H9 (cell line): Measurements from ENCODE around the gene AMDHD2. TPM values are rescaled to one million over a fixed set of nuclear protein-coding genes. Genes with fewer than 3 reads are reported as not detected.
A peak's percentile ranks its signal among the peaks of the same experiment; 100 is the strongest.

Experiments
- DNase-seq: peaks from one replicate; pipeline ENCODE4 v3.0.0-alpha.2; 2017
- H2AFZ ChIP-seq: one replicate; pipeline ENCODE4 v1.6.1; 2013; ENCODE audit warnings: mild to moderate bottlenecking, low read length, control low read depth, moderate library complexity
- H2AK5ac ChIP-seq: 2 replicates; pipeline ENCODE4 v1.6.1; 2013; ENCODE audit warnings: low read length, control low read depth, mixed read lengths; ENCODE audit not compliant: insufficient read length
- H2BK120ac ChIP-seq: one replicate; pipeline ENCODE4 v1.6.1; 2013; ENCODE audit warnings: low read depth, mild to moderate bottlenecking, low read length, control low read depth, inconsistent platforms; ENCODE audit not compliant: poor library complexity, severe bottlenecking
- H2BK12ac ChIP-seq: 2 replicates; pipeline ENCODE4 v1.6.1; 2013; ENCODE audit warnings: low read length, control low read depth, mixed read lengths, low read depth; ENCODE audit not compliant: insufficient read length
- H2BK15ac ChIP-seq: 2 replicates; pipeline ENCODE4 v1.6.1; 2013; ENCODE audit warnings: low read depth, low read length, control low read depth
- H2BK20ac ChIP-seq: one replicate; pipeline ENCODE4 v1.6.1; 2013; ENCODE audit warnings: low read depth, mild to moderate bottlenecking, low read length, control low read depth, inconsistent platforms; ENCODE audit not compliant: poor library complexity, severe bottlenecking
- H2BK5ac ChIP-seq: 2 replicates; pipeline ENCODE4 v1.6.1; 2013; ENCODE audit warnings: low read length, control low read depth, mixed read lengths; ENCODE audit not compliant: insufficient read length
- H3K14ac ChIP-seq: 2 replicates; pipeline ENCODE4 v1.6.1; 2013; ENCODE audit warnings: low read length, control low read depth; ENCODE audit not compliant: insufficient read depth
- H3K18ac ChIP-seq: 2 replicates; pipeline ENCODE4 v1.6.1; 2013; ENCODE audit warnings: low read depth, mild to moderate bottlenecking, mixed read lengths, low read length, control low read depth; ENCODE audit not compliant: insufficient read length
- H3K23ac ChIP-seq: 2 replicates; pipeline ENCODE4 v1.6.1; 2013; ENCODE audit warnings: low read length, control low read depth, mixed read lengths, low read depth; ENCODE audit not compliant: insufficient read length
- H3K23me2 ChIP-seq: 2 replicates; pipeline ENCODE4 v1.6.1; 2013; ENCODE audit warnings: low read depth, mild to moderate bottlenecking, mixed read lengths, low read length, control low read depth; ENCODE audit not compliant: insufficient read length, poor library complexity, severe bottlenecking
- H3K27ac ChIP-seq: 2 replicates; pipeline ENCODE4 v1.5.1; 2013; ENCODE audit warnings: low read length, control low read depth, mixed read lengths, low read depth; ENCODE audit not compliant: insufficient read length
- H3K27me3 ChIP-seq: 2 replicates; pipeline ENCODE4 v1.6.1; 2013; ENCODE audit warnings: low read length, control low read depth, inconsistent platforms; ENCODE audit not compliant: insufficient read depth
- H3K4ac ChIP-seq: 2 replicates; pipeline ENCODE4 v1.6.1; 2013; ENCODE audit warnings: low read depth, mild to moderate bottlenecking, control low read depth, inconsistent platforms, low read length, moderate library complexity
- H3K4me1 ChIP-seq: 2 replicates; pipeline ENCODE4 v1.6.1; 2013; ENCODE audit warnings: low read length, control low read depth, inconsistent platforms; ENCODE audit not compliant: insufficient read depth
- H3K4me2 ChIP-seq: 2 replicates; pipeline ENCODE4 v1.6.1; 2013; ENCODE audit warnings: low read length, control low read depth, mixed read lengths; ENCODE audit not compliant: insufficient read length, insufficient read depth
- H3K56ac ChIP-seq: 2 replicates; pipeline ENCODE4 v1.6.1; 2013; ENCODE audit warnings: low read depth, mild to moderate bottlenecking, mixed read lengths, low read length, control low read depth; ENCODE audit not compliant: insufficient read length
- H3K79me1 ChIP-seq: 2 replicates; pipeline ENCODE4 v1.6.1; 2013; ENCODE audit warnings: low read depth, mild to moderate bottlenecking, moderate library complexity, low read length, control low read depth, inconsistent platforms; ENCODE audit not compliant: insufficient read depth, poor library complexity, severe bottlenecking
- H3K79me2 ChIP-seq: 2 replicates; pipeline ENCODE4 v1.6.1; 2013; ENCODE audit warnings: low read length, control low read depth, inconsistent platforms; ENCODE audit not compliant: insufficient read depth
- H3K9ac ChIP-seq: 2 replicates; pipeline ENCODE4 v1.6.1; 2013; ENCODE audit warnings: low read length, control low read depth, mixed read lengths; ENCODE audit not compliant: insufficient read length; ENCODE audit errors: extremely low read depth
- H3K9me3 ChIP-seq: one replicate; pipeline ENCODE4 v1.6.1; 2013; ENCODE audit warnings: low read depth, low read length, inconsistent platforms; ENCODE audit not compliant: control insufficient read depth
- H3T11ph ChIP-seq: one replicate; pipeline ENCODE4 v1.6.1; 2013; ENCODE audit warnings: mild to moderate bottlenecking, low read length, control low read depth, inconsistent platforms
- H4K20me1 ChIP-seq: one replicate; pipeline ENCODE4 v1.6.1; 2013; ENCODE audit not compliant: control insufficient read depth, insufficient read length, insufficient read depth
- H4K5ac ChIP-seq: 2 replicates; pipeline ENCODE4 v1.6.1; 2013; ENCODE audit warnings: low read depth, mild to moderate bottlenecking, mixed read lengths, low read length, control low read depth; ENCODE audit not compliant: insufficient read length
- H4K8ac ChIP-seq: replicated peaks from 2 replicates; pipeline ENCODE4 v1.6.1; 2013; ENCODE audit warnings: low read length, control low read depth, mixed read lengths, low read depth; ENCODE audit not compliant: insufficient read length
- H4K91ac ChIP-seq: 2 replicates; pipeline ENCODE4 v1.6.1; 2013; ENCODE audit warnings: low read depth, mild to moderate bottlenecking, moderate library complexity, mixed read lengths, low read length, control low read depth; ENCODE audit not compliant: insufficient read length
- H3K27ac Mint-ChIP-seq, 3 experiments: 2 replicates in 2 of 3; 3 replicates in 1 of 3; pipeline ENCODE4 v1.8.0; 2020 to 2021; ENCODE audit warnings: mixed read lengths in 3 of 3, mild to moderate bottlenecking in 1 of 3, moderate library complexity in 1 of 3
- H3K27me3 Mint-ChIP-seq: 2 replicates; pipeline ENCODE4 v1.8.0; 2021; ENCODE audit warnings: low read depth, mild to moderate bottlenecking, moderate library complexity, mixed read lengths
- H3K36me3 Mint-ChIP-seq, 3 experiments: 2 replicates in 2 of 3; 3 replicates in 1 of 3; pipeline ENCODE4 v1.8.0; 2020 to 2021; ENCODE audit warnings: low read depth in 3 of 3, mixed read lengths in 3 of 3; ENCODE audit not compliant: insufficient read depth in 1 of 3
- H3K4me1 Mint-ChIP-seq, 2 experiments: 2 replicates each; pipeline ENCODE4 v1.8.0; 2020; ENCODE audit warnings: mixed read lengths in 2 of 2
- H3K4me3 Mint-ChIP-seq, 2 experiments: 2 replicates in 1 of 2; 3 replicates in 1 of 2; pipeline ENCODE4 v1.8.0; 2020 to 2021; ENCODE audit warnings: mild to moderate bottlenecking in 2 of 2, mixed read lengths in 2 of 2, moderate library complexity in 1 of 2
- H3K9me3 Mint-ChIP-seq, 2 experiments: 2 replicates in 1 of 2; 3 replicates in 1 of 2; pipeline ENCODE4 v1.8.0; 2020; ENCODE audit warnings: mild to moderate bottlenecking in 2 of 2, mixed read lengths in 2 of 2, moderate library complexity in 1 of 2
- WGBS: extraction: QIAGEN DNeasy Blood & Tissue Kit; methylation state at CpG from one replicate; pipeline ENCODE4 v1.1.7; 2013; ENCODE audit warnings: missing lambda C conversion rate, low lambda C conversion rate, mixed read lengths; ENCODE audit not compliant: insufficient read length; ENCODE audit errors: extremely low coverage; 5-methylcytosine and 5-hydroxymethylcytosine counted together
- total RNA-seq: library from RNA; stranded (reverse); gene quantifications from 2 replicates; pipeline ENCODE4 v1.2.1, GENCODE V29; 2021
- TF ChIP-seq, protein P1 (sequence below): fragments of 200-600 bp; sonication (generic); conservative IDR thresholded peaks from 3 replicates; pipeline ENCODE4 v1.8.0; 2021; ENCODE audit warnings: antibody characterized with exemption, mild to moderate bottlenecking

Gene AMDHD2
- total RNA-seq, 1 experiment from 2014 or later = 61.5 TPM

DNA sequence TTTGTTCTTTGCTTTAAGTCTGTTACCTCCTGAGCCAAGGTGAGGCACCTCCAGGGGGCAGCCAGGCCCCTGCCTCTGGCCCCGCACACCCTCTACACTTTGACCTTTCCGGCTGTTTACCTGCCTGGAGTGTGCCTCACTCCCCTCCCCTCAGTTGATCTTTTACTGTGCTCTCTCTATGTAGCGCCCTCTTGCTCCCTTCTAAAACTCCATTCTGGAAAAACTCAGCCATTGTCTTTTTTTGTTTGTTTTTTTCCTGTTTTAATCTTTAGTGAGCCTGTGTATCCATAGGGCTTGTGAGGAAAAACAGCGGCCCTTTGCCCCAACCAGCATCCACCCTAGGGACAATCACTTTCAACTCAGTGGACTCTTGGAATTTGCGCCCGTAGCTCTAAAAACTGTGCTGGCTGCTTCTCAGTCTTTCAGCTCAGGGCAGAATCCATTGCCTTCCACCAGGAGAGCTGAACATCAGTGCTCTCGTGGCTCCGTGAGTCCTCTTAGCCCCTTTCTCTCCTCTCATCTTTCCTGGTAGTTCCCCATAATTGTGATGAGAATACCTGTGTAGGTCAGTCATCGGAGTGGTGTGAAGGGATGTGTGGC lies 4.3 kb downstream of the AMDHD2 start:
- no peak overlapping the region for H2BK15ac ChIP-seq
- H3K79me2 ChIP-seq = no peaks in the 10 kb centered on the region
- H3K27ac Mint-ChIP-seq = peak overlapping the region in 2 of 3 experiments; percentile 55 to 97; a peak in 3 of 7 replicates
- TF ChIP-seq, protein P1, sequence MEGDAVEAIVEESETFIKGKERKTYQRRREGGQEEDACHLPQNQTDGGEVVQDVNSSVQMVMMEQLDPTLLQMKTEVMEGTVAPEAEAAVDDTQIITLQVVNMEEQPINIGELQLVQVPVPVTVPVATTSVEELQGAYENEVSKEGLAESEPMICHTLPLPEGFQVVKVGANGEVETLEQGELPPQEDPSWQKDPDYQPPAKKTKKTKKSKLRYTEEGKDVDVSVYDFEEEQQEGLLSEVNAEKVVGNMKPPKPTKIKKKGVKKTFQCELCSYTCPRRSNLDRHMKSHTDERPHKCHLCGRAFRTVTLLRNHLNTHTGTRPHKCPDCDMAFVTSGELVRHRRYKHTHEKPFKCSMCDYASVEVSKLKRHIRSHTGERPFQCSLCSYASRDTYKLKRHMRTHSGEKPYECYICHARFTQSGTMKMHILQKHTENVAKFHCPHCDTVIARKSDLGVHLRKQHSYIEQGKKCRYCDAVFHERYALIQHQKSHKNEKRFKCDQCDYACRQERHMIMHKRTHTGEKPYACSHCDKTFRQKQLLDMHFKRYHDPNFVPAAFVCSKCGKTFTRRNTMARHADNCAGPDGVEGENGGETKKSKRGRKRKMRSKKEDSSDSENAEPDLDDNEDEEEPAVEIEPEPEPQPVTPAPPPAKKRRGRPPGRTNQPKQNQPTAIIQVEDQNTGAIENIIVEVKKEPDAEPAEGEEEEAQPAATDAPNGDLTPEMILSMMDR = peak; percentile 18; the same call in 2 of the 3 replicates
- no peak overlapping the region for H2BK120ac ChIP-seq
- H4K8ac ChIP-seq = no peak overlapping the region
- H3K9me3 Mint-ChIP-seq = no peaks in the 10 kb centered on the region
- no peak overlapping the region for H3K4me2 ChIP-seq
- H3K4me3 Mint-ChIP-seq = no peak overlapping the region
- H3K4me1 ChIP-seq = no peaks in the 10 kb centered on the region
- H2BK20ac ChIP-seq = no peak overlapping the region
- H4K91ac ChIP-seq = no peak overlapping the region
- no peak overlapping the region for H3K4ac ChIP-seq
- no peak overlapping the region for H3T11ph ChIP-seq
- H3K14ac ChIP-seq = no peak overlapping the region
- H3K27ac ChIP-seq = no peak overlapping the region
- H3K9me3 ChIP-seq = no peaks in the 10 kb centered on the region
- H3K23ac ChIP-seq = no peak overlapping the region
- H2AFZ ChIP-seq = no peak overlapping the region
- H2BK12ac ChIP-seq = no peak overlapping the region
- H3K79me1 ChIP-seq = peaks cover 2% of the 10 kb centered on the region
- no peak overlapping the region for H2AK5ac ChIP-seq
- peaks cover 8 to 16% of the 10 kb centered on the region in 2 experiments for H3K4me1 Mint-ChIP-seq
- H3K9ac ChIP-seq = no peak overlapping the region
- H3K27me3 ChIP-seq = no peaks in the 10 kb centered on the region
- H4K20me1 ChIP-seq = no peaks in the 10 kb centered on the region
- H3K27me3 Mint-ChIP-seq = no peaks in the 10 kb centered on the region; the same call in 1 of the 2 replicates
- H3K23me2 ChIP-seq = peaks cover 4% of the 10 kb centered on the region
- H3K18ac ChIP-seq = no peak overlapping the region
- no peak overlapping the region for H3K56ac ChIP-seq
- H2BK5ac ChIP-seq = no peak overlapping the region
- H3K36me3 Mint-ChIP-seq = peaks cover 6 to 47% (median 29%) of the 10 kb centered on the region in 3 experiments; a peak in 6 of 7 replicates
- no peak overlapping the region for H4K5ac ChIP-seq
- no CpG with 5 or more reads among the region's 9 CpGs for WGBS
- DNase-seq = peak; percentile 32
